Smooth muscle cell (in vitro differentiated cells): ENCODE measurements around the gene DES. TPM values are rescaled to one million over a fixed set of nuclear protein-coding genes. Genes with fewer than 3 reads are reported as not detected.

Experiments used
- DNase-seq: peaks from one replicate; lab custom pipeline; 2025; ENCODE audit not compliant: unreplicated experiment; lab: John Stamatoyannopoulos, UW
- H2AFZ ChIP-seq: fragments of 200-600 bp; sonication (generic); 2 replicates; pipeline ENCODE4 v1.6.0; 2016; ENCODE audit warnings: antibody characterized with exemption, low read depth, mild to moderate bottlenecking
- H3F3A ChIP-seq: fragments of 200-600 bp; sonication (generic); 2 replicates; pipeline ENCODE4 v1.6.0; 2017; ENCODE audit warnings: antibody characterized with exemption, low read depth
- H3K27ac ChIP-seq: fragments of 200-600 bp; sonication (generic); 2 replicates; pipeline ENCODE4 v1.5.1; 2016; ENCODE audit warnings: low read depth, mild to moderate bottlenecking
- H3K27me3 ChIP-seq: fragments of 200-600 bp; sonication (generic); 2 replicates; pipeline ENCODE4 v1.6.1; 2016; ENCODE audit warnings: low read depth, mild to moderate bottlenecking
- H3K36me3 ChIP-seq: fragments of 200-600 bp; sonication (generic); 2 replicates; pipeline ENCODE4 v1.5.1; 2016; ENCODE audit warnings: low read depth
- H3K4me1 ChIP-seq: fragments of 200-600 bp; sonication (generic); 2 replicates; pipeline ENCODE4 v1.5.1; 2016; ENCODE audit warnings: low read depth
- H3K4me2 ChIP-seq: fragments of 200-600 bp; sonication (generic); 2 replicates; pipeline ENCODE4 v1.6.0; 2016; ENCODE audit warnings: mild to moderate bottlenecking
- H3K4me3 ChIP-seq: fragments of 200-600 bp; sonication (generic); 2 replicates; pipeline ENCODE4 v1.5.1; 2016; ENCODE audit warnings: mild to moderate bottlenecking
- H3K79me2 ChIP-seq: fragments of 200-600 bp; sonication (generic); 2 replicates; pipeline ENCODE4 v1.6.0; 2016; ENCODE audit warnings: low read depth, mild to moderate bottlenecking
- H3K9ac ChIP-seq: fragments of 200-600 bp; sonication (generic); 2 replicates; pipeline ENCODE4 v1.6.0; 2016; ENCODE audit warnings: low read depth
- H3K9me3 ChIP-seq: fragments of 200-600 bp; sonication (generic); replicated peaks from 2 replicates; pipeline ENCODE4 v1.5.1; 2016; ENCODE audit warnings: low read depth
- H4K20me1 ChIP-seq: fragments of 200-600 bp; sonication (generic); 2 replicates; pipeline ENCODE4 v1.6.0; 2016; ENCODE audit warnings: low read depth
- WGBS: methylation state at CpG from one replicate; pipeline ENCODE4 v1.1.7; 2016; ENCODE audit warnings: low lambda C conversion rate; 5-methylcytosine and 5-hydroxymethylcytosine counted together
- polyA plus RNA-seq: library from polyadenylated mRNA; unstranded; fragments of >200 nt; fragmentation: Nextera tagmentation; extraction: Ambion mirVana; gene quantifications from 2 replicates; pipeline ENCODE4 v1.2.1, GENCODE V29; 2016
- total RNA-seq: library from RNA; depleted of rRNA; stranded (reverse); fragments of >200 nt; gene quantifications from 2 replicates; pipeline ENCODE4 v1.2.3, GENCODE V29; 2014
- TF ChIP-seq, protein P1 (sequence below): fragments of 200-600 bp; sonication (generic); IDR thresholded peaks from 2 replicates; pipeline ENCODE4 v1.5.1; 2017; ENCODE audit warnings: borderline replicate concordance, mild to moderate bottlenecking, antibody characterized with exemption; ENCODE audit not compliant: insufficient read depth, poor library complexity, severe bottlenecking

DES gene
- total and polyA plus RNA-seq, 2 experiments from 2014 or later, result 103 to 109 TPM

DNA sequence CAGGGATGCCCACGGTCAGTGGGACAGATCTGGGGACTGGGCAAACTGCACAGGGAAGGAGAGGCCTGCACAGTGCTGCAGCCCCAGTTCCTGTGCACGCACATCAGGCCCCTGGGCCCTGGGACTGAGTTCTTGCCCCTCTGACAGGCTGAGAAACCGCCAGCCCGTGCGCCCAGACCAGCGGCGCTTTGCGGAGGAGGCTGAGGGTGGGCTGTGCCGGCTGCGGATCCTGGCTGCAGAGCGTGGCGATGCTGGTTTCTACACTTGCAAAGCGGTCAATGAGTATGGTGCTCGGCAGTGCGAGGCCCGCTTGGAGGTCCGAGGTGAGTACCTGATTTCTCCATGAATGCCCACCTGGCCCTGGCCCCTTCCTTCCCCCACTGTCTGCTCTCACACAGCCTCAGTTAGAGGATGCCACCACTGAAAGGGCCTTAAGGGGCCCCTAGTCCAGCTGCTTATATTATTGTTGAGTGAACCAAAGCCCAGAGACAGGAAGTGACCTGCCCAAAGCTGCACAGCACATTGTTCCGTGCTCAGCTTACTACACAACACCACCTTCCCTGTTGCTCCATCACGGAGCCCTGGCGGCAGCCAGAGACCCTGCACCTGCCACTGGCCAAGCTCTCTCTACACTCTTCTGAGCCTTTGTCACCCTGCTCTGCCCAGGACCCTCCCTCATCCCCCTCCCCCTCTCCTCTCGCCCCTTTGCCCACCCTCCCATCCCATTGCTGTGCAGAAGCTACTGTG lies 46.3 kb downstream of the DES start:
- no peaks in the 10 kb centered on the region for H3K36me3 ChIP-seq

DNA sequence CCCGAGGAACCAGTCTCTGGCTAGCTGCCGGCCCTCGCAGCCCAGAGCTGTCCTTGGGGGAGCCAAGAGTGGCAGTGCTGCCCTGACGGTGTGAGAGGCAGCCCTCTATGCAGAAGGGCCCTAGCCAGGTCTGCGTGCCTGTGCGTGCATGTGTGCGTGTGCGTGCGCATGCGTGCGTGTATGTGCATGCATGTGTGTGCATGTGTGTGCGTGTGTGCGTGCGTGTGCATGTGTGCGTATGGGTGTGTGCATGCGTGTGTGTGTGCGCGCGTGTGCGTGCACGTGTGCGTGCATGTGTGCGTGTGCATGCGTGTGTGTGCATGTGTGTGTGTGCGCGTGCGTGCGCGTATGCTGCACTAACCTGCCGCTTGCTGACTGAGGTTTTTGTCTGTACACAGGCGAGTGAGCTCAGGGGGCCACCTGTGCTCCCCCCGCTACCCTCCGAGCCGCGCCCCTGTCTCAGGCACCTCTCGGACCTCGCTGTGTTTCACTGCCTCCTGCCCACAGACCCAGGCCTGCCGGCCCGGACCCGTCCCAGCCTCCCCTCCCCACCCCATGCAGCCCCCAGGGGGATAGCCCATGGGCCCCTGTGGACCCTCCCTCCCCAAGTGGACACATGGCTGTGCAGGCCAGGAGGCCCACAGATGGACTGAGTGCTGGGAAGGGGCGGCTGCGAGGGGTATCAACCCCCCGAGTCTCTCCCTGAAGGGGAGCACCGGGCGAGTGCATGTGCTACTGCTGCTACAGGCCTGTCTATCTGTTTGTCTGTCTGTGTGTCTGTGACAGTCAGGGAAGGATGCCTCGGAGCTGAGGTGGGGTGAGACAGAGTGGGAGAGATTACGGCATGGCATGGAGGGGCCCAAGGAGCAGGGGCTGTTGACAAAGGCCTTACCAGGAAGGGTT lies 47.7 kb downstream of the DES start:
- no peak overlapping the region for H3K27ac ChIP-seq
- H4K20me1 ChIP-seq, result no peaks in the 10 kb centered on the region
- H3K79me2 ChIP-seq, result no peaks in the 10 kb centered on the region
- H3K9ac ChIP-seq, result no peak overlapping the region
- H3F3A ChIP-seq, result no peaks in the 10 kb centered on the region
- H3K4me3 ChIP-seq, result no peak overlapping the region
- no peaks in the 10 kb centered on the region for H3K36me3 ChIP-seq
- whole genome bisulfite sequencing, result 92% methylated on average over 27 of the region's 47 CpGs
- H3K9me3 ChIP-seq, result no peaks in the 10 kb centered on the region
- H3K27me3 ChIP-seq, result no peaks in the 10 kb centered on the region
- DNase-seq, result no peak
- TF ChIP-seq, protein P1, sequence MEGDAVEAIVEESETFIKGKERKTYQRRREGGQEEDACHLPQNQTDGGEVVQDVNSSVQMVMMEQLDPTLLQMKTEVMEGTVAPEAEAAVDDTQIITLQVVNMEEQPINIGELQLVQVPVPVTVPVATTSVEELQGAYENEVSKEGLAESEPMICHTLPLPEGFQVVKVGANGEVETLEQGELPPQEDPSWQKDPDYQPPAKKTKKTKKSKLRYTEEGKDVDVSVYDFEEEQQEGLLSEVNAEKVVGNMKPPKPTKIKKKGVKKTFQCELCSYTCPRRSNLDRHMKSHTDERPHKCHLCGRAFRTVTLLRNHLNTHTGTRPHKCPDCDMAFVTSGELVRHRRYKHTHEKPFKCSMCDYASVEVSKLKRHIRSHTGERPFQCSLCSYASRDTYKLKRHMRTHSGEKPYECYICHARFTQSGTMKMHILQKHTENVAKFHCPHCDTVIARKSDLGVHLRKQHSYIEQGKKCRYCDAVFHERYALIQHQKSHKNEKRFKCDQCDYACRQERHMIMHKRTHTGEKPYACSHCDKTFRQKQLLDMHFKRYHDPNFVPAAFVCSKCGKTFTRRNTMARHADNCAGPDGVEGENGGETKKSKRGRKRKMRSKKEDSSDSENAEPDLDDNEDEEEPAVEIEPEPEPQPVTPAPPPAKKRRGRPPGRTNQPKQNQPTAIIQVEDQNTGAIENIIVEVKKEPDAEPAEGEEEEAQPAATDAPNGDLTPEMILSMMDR, result no peak
- H3K4me1 ChIP-seq, result peaks cover 2% of the 10 kb centered on the region
- H2AFZ ChIP-seq, result no peak overlapping the region
- H3K4me2 ChIP-seq, result no peak overlapping the region

More for the DNA sequence above, 46.3 kb downstream of the DES start:
- Histone ChIP-seq H3K4me1 (peaks cover 17% of the 10 kb centered on the region), H3K79me2 (no peaks in the 10 kb centered on the region), H2AFZ (no peak overlapping the region), H4K20me1 (peaks cover 4% of the 10 kb centered on the region), H3K9ac (no peak overlapping the region), H3K4me3 (no peak overlapping the region), H3K9me3 (no peaks in the 10 kb centered on the region), H3F3A (no peaks in the 10 kb centered on the region), H3K27me3 (no peaks in the 10 kb centered on the region), H3K27ac (no peak overlapping the region), H3K4me2 (no peak overlapping the region)
- TF ChIP-seq, protein P1, result no peak
- DNase-seq, result no peak
- whole genome bisulfite sequencing, result 95% methylated on average over 21 of the region's 21 CpGs

DNA sequence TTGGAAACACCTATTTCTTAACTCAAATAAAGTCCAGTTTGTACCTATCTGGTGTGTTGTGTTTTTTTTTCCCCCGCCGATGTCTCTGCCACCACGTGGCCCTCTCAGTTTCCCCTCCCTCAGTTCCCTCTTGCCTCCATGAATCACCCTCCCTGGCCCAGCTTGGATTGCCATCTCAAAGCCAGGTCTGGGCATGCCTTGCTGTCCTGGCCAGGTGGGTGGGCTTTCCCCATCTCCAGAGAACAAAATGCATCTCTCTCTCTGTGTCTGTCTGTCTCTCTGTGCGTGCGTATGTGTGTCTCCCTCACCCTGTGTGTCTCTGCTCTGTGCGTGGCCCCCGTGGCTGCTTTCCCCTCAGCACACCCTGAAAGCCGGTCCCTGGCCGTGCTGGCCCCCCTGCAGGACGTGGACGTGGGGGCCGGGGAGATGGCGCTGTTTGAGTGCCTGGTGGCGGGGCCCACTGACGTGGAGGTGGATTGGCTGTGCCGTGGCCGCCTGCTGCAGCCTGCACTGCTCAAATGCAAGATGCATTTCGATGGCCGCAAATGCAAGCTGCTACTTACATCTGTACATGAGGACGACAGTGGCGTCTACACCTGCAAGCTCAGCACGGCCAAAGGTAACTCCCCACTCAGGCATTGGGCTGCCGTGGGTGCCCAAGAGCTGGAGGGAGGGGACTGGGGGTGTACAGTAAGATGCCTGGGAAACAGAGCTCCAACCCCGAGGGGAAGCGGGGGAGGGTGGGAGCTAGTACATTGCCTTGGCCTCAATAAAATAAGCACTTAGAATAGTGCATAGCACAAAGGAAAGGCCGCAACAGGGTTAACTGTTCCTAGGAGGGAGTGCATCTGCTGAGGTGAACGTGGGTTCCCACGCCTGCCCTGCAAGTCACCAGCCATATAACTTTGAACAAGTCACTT lies 48.9 kb downstream of the DES start:
- no peak overlapping the region for H3K4me3 ChIP-seq
- H3K4me1 ChIP-seq, result no peaks in the 10 kb centered on the region
- no peak overlapping the region for H2AFZ ChIP-seq
- no peaks in the 10 kb centered on the region for H3K27me3 ChIP-seq
- no peaks in the 10 kb centered on the region for H4K20me1 ChIP-seq
- H3K36me3 ChIP-seq, result no peaks in the 10 kb centered on the region
- no peaks in the 10 kb centered on the region for H3K9me3 ChIP-seq
- 89% methylated on average over 28 of the region's 28 CpGs for WGBS
- H3K27ac ChIP-seq, result no peak overlapping the region
- H3K9ac ChIP-seq, result no peak overlapping the region
- no peaks in the 10 kb centered on the region for H3F3A ChIP-seq
- no peak overlapping the region for H3K4me2 ChIP-seq
- TF ChIP-seq, protein P1, result no peak
- H3K79me2 ChIP-seq, result no peaks in the 10 kb centered on the region
- DNase-seq, result no peak
